GM18502 (cell line): ENCODE data around the gene BATF3.
A peak's percentile ranks its signal among the peaks of the same experiment; 100 is the strongest.
"Not testable (repeated sequence)": the region's sequence is repeated elsewhere in the genome, so short reads cannot be mapped to it uniquely, and the experiment has no call there.

Experiments
- ATAC-seq: cut with Tn5 transposase; IDR thresholded peaks from one replicate; pipeline ENCODE4 v1.9.1; 2021; ENCODE audit warnings: mild to moderate bottlenecking; ENCODE audit not compliant: unreplicated experiment, poor library complexity

Gene BATF3

GRCh38 chr1:212665241-212666115, 34.2 kb downstream of the BATF3 start:
- peak; percentile 92 for ATAC-seq

GRCh38 chr1:212664409-212665199, 35.0 kb downstream of the BATF3 start:
- ATAC-seq, result no peak

GRCh38 chr1:212658250-212658649, 41.4 kb downstream of the BATF3 start:
- not testable (repeated sequence) for ATAC-seq

- no peak for ATAC-seq
These were observed 42.9 kb downstream of the BATF3 start for GRCh38 chr1:212656730-212657129.

- ATAC-seq, result no peak
These were observed 43.8 kb downstream of the BATF3 start for GRCh38 chr1:212655668-212656440.

- no peak for ATAC-seq
These were observed 47.0 kb downstream of the BATF3 start for GRCh38 chr1:212652609-212653008.

GRCh38 chr1:212651977-212652376, 47.7 kb downstream of the BATF3 start:
- ATAC-seq, result no peak

GRCh38 chr1:212651521-212651920, 48.1 kb downstream of the BATF3 start:
- ATAC-seq, result no peak

GRCh38 chr1:212650228-212650627, 49.4 kb downstream of the BATF3 start:
- no peak for ATAC-seq

- no peak for ATAC-seq
These were observed 50.6 kb downstream of the BATF3 start for GRCh38 chr1:212649020-212649419.

GRCh38 chr1:212648431-212648830, 51.2 kb downstream of the BATF3 start:
- ATAC-seq, result no peak

GRCh38 chr1:212647004-212647403, 52.6 kb downstream of the BATF3 start:
- ATAC-seq, result no peak

GRCh38 chr1:212646588-212646987, 53.1 kb downstream of the BATF3 start:
- no peak for ATAC-seq

- ATAC-seq, result no peak
These were observed 53.8 kb downstream of the BATF3 start for GRCh38 chr1:212645546-212646543.

GRCh38 chr1:212644866-212645545, 54.6 kb downstream of the BATF3 start:
- ATAC-seq, result no peak

GRCh38 chr1:212643877-212644276, 55.8 kb downstream of the BATF3 start:
- no peak for ATAC-seq

GRCh38 chr1:212641956-212642355, 57.7 kb downstream of the BATF3 start:
- no peak for ATAC-seq

GRCh38 chr1:212640223-212640878, 59.3 kb downstream of the BATF3 start:
- ATAC-seq, result no peak
